HL-60 (cell line): ENCODE results near the gene ZBP1.

Source experiments
- GABPA ChIP-seq: IDR thresholded peaks from 2 replicates; pipeline ENCODE4 v1.6.1; 2012; ENCODE audit warnings: low read depth
- POLR2AphosphoS5 ChIP-seq: IDR thresholded peaks from 2 replicates; pipeline ENCODE4 v1.6.1; 2012; ENCODE audit warnings: low read depth
- TF ChIP-seq, protein P1 (sequence below): IDR thresholded peaks from one replicate; pipeline ENCODE4 v1.5.1; 2011; ENCODE audit warnings: low read length, control low read depth, inconsistent platforms; ENCODE audit not compliant: insufficient read depth
- TF ChIP-seq, protein P2 (sequence below): IDR thresholded peaks from 2 replicates; pipeline ENCODE4 v1.6.1; 2012; ENCODE audit warnings: low read depth; ENCODE audit not compliant: insufficient replicate concordance

DNA sequence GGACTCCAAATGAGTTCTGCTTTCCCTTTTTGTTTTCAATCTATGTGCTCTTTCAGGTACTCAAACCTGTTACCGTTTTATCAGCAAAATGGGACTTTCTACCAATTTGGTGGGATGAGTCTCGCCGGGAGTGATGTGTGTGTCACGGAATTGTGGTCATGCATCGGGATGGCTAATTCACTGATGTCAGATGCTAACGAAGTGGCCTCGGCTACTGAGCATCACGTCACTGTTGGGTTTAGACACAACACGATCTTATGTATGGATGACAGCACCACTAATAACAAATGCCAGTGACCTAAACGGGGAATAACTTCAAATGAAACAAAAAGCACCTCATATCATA, 61.0 kb downstream of the ZBP1 start:
- TF ChIP-seq POLR2AphosphoS5 (no peak), GABPA (no peak)
- TF ChIP-seq, protein P1, sequence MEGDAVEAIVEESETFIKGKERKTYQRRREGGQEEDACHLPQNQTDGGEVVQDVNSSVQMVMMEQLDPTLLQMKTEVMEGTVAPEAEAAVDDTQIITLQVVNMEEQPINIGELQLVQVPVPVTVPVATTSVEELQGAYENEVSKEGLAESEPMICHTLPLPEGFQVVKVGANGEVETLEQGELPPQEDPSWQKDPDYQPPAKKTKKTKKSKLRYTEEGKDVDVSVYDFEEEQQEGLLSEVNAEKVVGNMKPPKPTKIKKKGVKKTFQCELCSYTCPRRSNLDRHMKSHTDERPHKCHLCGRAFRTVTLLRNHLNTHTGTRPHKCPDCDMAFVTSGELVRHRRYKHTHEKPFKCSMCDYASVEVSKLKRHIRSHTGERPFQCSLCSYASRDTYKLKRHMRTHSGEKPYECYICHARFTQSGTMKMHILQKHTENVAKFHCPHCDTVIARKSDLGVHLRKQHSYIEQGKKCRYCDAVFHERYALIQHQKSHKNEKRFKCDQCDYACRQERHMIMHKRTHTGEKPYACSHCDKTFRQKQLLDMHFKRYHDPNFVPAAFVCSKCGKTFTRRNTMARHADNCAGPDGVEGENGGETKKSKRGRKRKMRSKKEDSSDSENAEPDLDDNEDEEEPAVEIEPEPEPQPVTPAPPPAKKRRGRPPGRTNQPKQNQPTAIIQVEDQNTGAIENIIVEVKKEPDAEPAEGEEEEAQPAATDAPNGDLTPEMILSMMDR = no peak
- TF ChIP-seq, protein P2, sequence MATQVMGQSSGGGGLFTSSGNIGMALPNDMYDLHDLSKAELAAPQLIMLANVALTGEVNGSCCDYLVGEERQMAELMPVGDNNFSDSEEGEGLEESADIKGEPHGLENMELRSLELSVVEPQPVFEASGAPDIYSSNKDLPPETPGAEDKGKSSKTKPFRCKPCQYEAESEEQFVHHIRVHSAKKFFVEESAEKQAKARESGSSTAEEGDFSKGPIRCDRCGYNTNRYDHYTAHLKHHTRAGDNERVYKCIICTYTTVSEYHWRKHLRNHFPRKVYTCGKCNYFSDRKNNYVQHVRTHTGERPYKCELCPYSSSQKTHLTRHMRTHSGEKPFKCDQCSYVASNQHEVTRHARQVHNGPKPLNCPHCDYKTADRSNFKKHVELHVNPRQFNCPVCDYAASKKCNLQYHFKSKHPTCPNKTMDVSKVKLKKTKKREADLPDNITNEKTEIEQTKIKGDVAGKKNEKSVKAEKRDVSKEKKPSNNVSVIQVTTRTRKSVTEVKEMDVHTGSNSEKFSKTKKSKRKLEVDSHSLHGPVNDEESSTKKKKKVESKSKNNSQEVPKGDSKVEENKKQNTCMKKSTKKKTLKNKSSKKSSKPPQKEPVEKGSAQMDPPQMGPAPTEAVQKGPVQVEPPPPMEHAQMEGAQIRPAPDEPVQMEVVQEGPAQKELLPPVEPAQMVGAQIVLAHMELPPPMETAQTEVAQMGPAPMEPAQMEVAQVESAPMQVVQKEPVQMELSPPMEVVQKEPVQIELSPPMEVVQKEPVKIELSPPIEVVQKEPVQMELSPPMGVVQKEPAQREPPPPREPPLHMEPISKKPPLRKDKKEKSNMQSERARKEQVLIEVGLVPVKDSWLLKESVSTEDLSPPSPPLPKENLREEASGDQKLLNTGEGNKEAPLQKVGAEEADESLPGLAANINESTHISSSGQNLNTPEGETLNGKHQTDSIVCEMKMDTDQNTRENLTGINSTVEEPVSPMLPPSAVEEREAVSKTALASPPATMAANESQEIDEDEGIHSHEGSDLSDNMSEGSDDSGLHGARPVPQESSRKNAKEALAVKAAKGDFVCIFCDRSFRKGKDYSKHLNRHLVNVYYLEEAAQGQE = no peak
